Immature natural killer cell (primary cell): Measurements from ENCODE around the gene HPS6. TPM values are rescaled to one million over a fixed set of nuclear protein-coding genes. Genes with fewer than 3 reads are reported as not detected.

Experiments used
- DNase-seq, 3 donors: peaks; one replicate each; pipeline ENCODE4 v3.0.0; 2022; ENCODE audit warnings: mixed read lengths in 1 of 3
- H3K27ac Mint-ChIP-seq, 6 donors: one replicate each; pipeline ENCODE4 v1.8.0; 2020; ENCODE audit warnings: mixed read lengths in 6 of 6, mild to moderate bottlenecking in 5 of 6, inconsistent platforms in 4 of 6, moderate library complexity in 3 of 6
- H3K27me3 Mint-ChIP-seq, 3 donors: one replicate each; pipeline ENCODE4 v1.8.0; 2020 to 2021; ENCODE audit warnings: low read depth in 3 of 3, mild to moderate bottlenecking in 3 of 3, mixed read lengths in 3 of 3, moderate library complexity in 3 of 3, inconsistent platforms in 1 of 3
- H3K36me3 Mint-ChIP-seq, 3 donors: one replicate each; pipeline ENCODE4 v1.8.0; 2020; ENCODE audit warnings: mixed read lengths in 3 of 3, inconsistent platforms in 2 of 3, mild to moderate bottlenecking in 2 of 3
- H3K4me1 Mint-ChIP-seq, 2 donors: one replicate each; pipeline ENCODE4 v1.8.0; 2020; ENCODE audit warnings: inconsistent platforms in 2 of 2, mild to moderate bottlenecking in 2 of 2, mixed read lengths in 2 of 2, moderate library complexity in 1 of 2
- H3K4me3 Mint-ChIP-seq, 5 donors: one replicate each; pipeline ENCODE4 v1.8.0; 2020; ENCODE audit warnings: mild to moderate bottlenecking in 5 of 5, mixed read lengths in 5 of 5, inconsistent platforms in 3 of 5, moderate library complexity in 3 of 5
- H3K9me3 Mint-ChIP-seq, 6 donors: one replicate each; pipeline ENCODE4 v1.8.0; 2020; ENCODE audit warnings: mild to moderate bottlenecking in 6 of 6, mixed read lengths in 6 of 6, inconsistent platforms in 4 of 6, moderate library complexity in 3 of 6
- polyA plus RNA-seq, 3 donors: library from polyadenylated mRNA; unstranded; fragments of 300-500 nt; fragmentation: Illumina TruSeq; gene quantifications; one replicate each; pipeline ENCODE4 v1.2.3, GENCODE V29; 2021

The HPS6 gene
- polyA plus RNA-seq, 3 donors from 2014 or later, result 33.3 to 38.4 (median 34.0) TPM

- Mint-ChIP-seq H3K4me3 (peak overlapping the region; percentile 49 to 93 (median 87)), H3K36me3 (no peaks in the 10 kb centered on the region), H3K4me1 (peaks cover 79% of the 10 kb centered on the region in 2 donors), H3K27me3 (peaks cover 2 to 14% (median 6%) of the 10 kb centered on the region in 3 donors), H3K27ac (peak overlapping the region; percentile 88 to 98 (median 97)), H3K9me3 (no peaks in the 10 kb centered on the region)
- DNase-seq, result no peak
These were observed 51.5 kb downstream of the HPS6 start for GRCh38 chr10:102116656-102117055.

Other genes starting within 250 kb of the HPS6 start
- gene OGA, start 246.9 kb upstream of the HPS6 start, polyA plus RNA-seq, result 10 to 100 TPM; 32.0 to 57.0 (median 46.6) TPM
- not detected for gene KCNIP2, start 221.5 kb upstream of the HPS6 start, polyA plus RNA-seq
- 10 to 100 TPM; 14.4 to 19.8 (median 17.5) TPM for gene ARMH3, start 9.2 kb upstream of the HPS6 start, polyA plus RNA-seq
- 10 to 100 TPM in 2 of 3 donors, 1 to 10 TPM in 1; 5.5 to 24.8 (median 24.2) TPM for gene LDB1, start 55.0 kb downstream of the HPS6 start, polyA plus RNA-seq
- 10 to 100 TPM in 1 of 3 donors, 1 to 10 TPM in 2; 3.8 to 10.9 (median 7.5) TPM for gene PPRC1, start 67.7 kb downstream of the HPS6 start, polyA plus RNA-seq
- gene NOLC1, start 87.0 kb downstream of the HPS6 start, polyA plus RNA-seq, result 10 to 100 TPM; 15.1 to 80.4 (median 29.4) TPM
- not detected for gene ELOVL3, start 160.9 kb downstream of the HPS6 start, polyA plus RNA-seq
- gene PITX3, start 176.2 kb downstream of the HPS6 start, polyA plus RNA-seq, result not detected
- gene GBF1, start 180.2 kb downstream of the HPS6 start, polyA plus RNA-seq, result 10 to 100 TPM in 1 of 3 donors, 1 to 10 TPM in 2; 3.5 to 23.2 (median 7.3) TPM